ENCODE results near the gene COL23A1. TPM values are rescaled to one million over a fixed set of nuclear protein-coding genes. Genes with fewer than 3 reads are reported as not detected.

COL23A1 gene
- total RNA-seq, 1 donor from 2014 or later, result 75.2 TPM

DNA sequence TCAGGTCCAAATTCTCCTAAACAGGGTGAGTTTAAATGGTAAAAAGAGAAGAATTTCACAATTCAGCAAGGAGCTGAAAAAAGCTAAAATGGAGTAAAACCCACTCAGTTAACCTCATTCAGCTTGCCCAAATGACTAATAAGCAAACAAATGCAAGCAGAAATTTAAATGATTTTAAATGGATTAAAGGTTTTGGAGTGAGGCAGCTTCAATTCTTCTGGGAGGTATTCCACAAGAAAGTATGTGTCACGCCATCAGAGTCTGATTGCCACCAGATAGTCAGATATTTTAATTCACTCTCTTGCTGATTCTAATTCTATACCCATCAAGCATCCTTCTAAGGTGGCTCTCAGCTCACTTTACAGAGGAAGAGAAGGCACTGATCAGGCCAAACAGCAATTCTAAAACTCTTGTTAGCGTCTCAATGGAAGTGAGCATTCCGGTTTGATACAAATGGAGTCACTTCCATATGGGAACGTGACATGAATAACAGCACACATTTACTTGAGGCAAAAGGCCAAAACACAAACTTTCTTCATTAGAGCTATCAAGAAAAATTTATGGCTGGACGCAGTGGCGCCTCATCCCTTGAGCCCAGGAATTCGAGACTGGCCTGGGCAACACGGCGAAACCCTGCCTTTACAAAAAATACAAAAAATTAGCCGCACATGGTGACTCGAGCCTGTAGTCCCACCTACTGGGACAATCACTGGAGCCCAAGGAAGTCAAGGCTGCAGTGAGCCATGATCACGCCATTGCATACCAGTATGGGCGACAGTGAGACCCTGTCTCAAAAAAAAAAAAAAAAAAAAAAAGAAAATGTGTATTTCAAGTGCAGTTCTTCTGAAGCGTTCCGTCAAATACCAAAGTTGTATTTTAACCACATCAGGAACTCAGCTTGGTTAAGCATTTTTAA lies 34.7 kb upstream of the COL23A1 start:
- Mint-ChIP-seq H3K9me3 (ENCODE audit: unreplicated experiment) (no peaks in the 10 kb centered on the region), H3K4me3 (ENCODE audit: unreplicated experiment) (peak overlapping the region; percentile 99), H3K27ac (ENCODE audit: unreplicated experiment) (peak overlapping the region; percentile 17), H3K4me1 (ENCODE audit: unreplicated experiment) (peaks cover 13% of the 10 kb centered on the region), H3K36me3 (ENCODE audit: low read depth, unreplicated experiment) (peaks cover 8% of the 10 kb centered on the region), H3K27me3 (ENCODE audit: unreplicated experiment) (peaks cover 4% of the 10 kb centered on the region)
- TF ChIP-seq CTCF (IDR thresholded peaks at IDR 0.05; ENCODE audit: unreplicated experiment), result no peak
- DNase-seq (ENCODE audit: low spot score), result no peak

DNA sequence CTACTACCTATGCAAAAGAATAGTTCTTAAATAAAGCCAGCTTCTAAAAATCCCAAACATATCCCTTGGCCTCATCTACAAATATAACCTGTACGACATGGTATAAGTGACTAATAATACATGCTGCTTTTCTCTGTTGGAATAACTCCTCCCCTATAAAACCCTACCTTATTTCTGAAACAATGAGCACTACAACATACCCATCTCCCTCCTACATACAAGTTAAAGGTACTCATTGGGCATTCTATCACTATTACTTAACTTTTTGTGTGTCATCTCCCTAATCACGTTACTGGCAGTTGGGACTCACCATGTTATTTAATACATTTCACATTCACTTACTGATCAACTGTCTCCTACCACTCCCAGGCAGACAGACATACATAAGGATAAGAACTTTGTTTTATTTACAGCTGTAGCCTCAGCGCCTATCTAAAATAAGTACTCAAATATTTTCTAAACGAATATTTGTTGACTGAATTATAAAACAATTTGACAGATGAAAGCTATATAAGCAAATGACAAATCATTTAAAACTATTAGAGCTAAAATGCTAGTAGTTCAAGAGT lies 32.6 kb upstream of the COL23A1 start:
- DNase-seq (ENCODE audit: low spot score), result no peak
- no peak for TF ChIP-seq CTCF (IDR thresholded peaks at IDR 0.05; ENCODE audit: unreplicated experiment)
- Mint-ChIP-seq H3K27me3 (ENCODE audit: unreplicated experiment) (peaks cover 4% of the 10 kb centered on the region), H3K4me1 (ENCODE audit: unreplicated experiment) (peaks cover 22% of the 10 kb centered on the region), H3K36me3 (ENCODE audit: low read depth, unreplicated experiment) (peaks cover 17% of the 10 kb centered on the region), H3K9me3 (ENCODE audit: unreplicated experiment) (no peaks in the 10 kb centered on the region), H3K4me3 (ENCODE audit: unreplicated experiment) (no peak overlapping the region), H3K27ac (ENCODE audit: unreplicated experiment) (no peak overlapping the region)

DNA sequence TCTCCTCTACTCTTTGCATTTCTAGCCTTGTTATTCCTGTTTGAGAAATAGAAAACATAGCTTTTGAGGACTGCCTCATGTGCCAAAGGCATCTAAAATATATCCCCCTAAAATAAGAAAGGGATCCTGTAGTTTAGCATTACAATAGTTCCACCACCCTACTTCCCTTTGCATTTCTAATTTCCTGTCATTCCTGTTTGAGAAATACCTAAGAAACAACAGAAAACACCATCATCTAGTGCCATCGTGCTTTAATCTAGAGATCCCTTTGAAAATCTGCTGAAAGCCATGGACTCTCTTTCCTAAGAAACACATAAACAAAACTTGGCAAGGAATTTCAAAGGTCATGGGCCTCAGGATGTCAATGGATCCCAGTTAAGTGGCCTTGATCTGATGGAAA lies 29.2 kb upstream of the COL23A1 start:
- Mint-ChIP-seq H3K4me1 (ENCODE audit: unreplicated experiment) (peaks cover 10% of the 10 kb centered on the region), H3K27me3 (ENCODE audit: unreplicated experiment) (no peaks in the 10 kb centered on the region), H3K9me3 (ENCODE audit: unreplicated experiment) (no peaks in the 10 kb centered on the region), H3K36me3 (ENCODE audit: low read depth, unreplicated experiment) (peaks cover 17% of the 10 kb centered on the region), H3K27ac (ENCODE audit: unreplicated experiment) (peak overlapping the region; percentile 36), H3K4me3 (ENCODE audit: unreplicated experiment) (peak overlapping the region; percentile 10)
- no peak for TF ChIP-seq CTCF (IDR thresholded peaks at IDR 0.05; ENCODE audit: unreplicated experiment)
- no peak for DNase-seq (ENCODE audit: low spot score)

DNA sequence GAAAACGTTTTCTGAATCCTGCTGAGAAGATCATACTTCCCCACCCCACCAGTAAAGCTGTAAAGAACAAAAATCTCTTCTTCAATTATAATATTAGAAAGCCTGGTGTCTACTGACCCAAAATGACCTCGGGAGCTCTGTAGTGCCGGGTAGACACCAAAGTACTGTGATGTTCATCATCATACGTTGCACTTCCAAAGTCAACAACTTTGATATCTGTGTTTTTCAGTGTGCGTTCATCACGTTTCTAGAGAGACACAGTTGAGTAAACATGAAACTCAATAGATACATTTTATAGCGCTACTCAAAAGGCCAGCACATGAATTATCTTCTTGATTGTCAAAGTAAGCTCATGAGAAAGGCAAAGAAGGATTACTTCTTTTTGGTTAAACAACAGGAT lies 22.1 kb upstream of the COL23A1 start:
- no peak for TF ChIP-seq CTCF (IDR thresholded peaks at IDR 0.05; ENCODE audit: unreplicated experiment)
- no peak for DNase-seq (ENCODE audit: low spot score)
- peaks cover 38% of the 10 kb centered on the region for H3K36me3 Mint-ChIP-seq (ENCODE audit: low read depth, unreplicated experiment)
- H3K4me3 Mint-ChIP-seq (ENCODE audit: unreplicated experiment), result no peak overlapping the region
- no peak overlapping the region for H3K27ac Mint-ChIP-seq (ENCODE audit: unreplicated experiment)
- no peaks in the 10 kb centered on the region for H3K4me1 Mint-ChIP-seq (ENCODE audit: unreplicated experiment)
- H3K27me3 Mint-ChIP-seq (ENCODE audit: unreplicated experiment), result peaks cover 2% of the 10 kb centered on the region
- H3K9me3 Mint-ChIP-seq (ENCODE audit: unreplicated experiment), result no peaks in the 10 kb centered on the region

- peaks cover 52% of the 10 kb centered on the region for H3K36me3 Mint-ChIP-seq (ENCODE audit: low read depth, unreplicated experiment)
- no peak overlapping the region for H3K27ac Mint-ChIP-seq (ENCODE audit: unreplicated experiment)
- peak overlapping the region; percentile 40 for H3K4me3 Mint-ChIP-seq (ENCODE audit: unreplicated experiment)
- no peak for TF ChIP-seq CTCF (IDR thresholded peaks at IDR 0.05; ENCODE audit: unreplicated experiment)
- H3K27me3 Mint-ChIP-seq (ENCODE audit: unreplicated experiment), result peaks cover 2% of the 10 kb centered on the region
- H3K9me3 Mint-ChIP-seq (ENCODE audit: unreplicated experiment), result no peaks in the 10 kb centered on the region
- no peak for DNase-seq (ENCODE audit: low spot score)
- H3K4me1 Mint-ChIP-seq (ENCODE audit: unreplicated experiment), result no peaks in the 10 kb centered on the region
Measured at GRCh38 chr5:178606269-178606668, 16.1 kb upstream of the COL23A1 start.
